ENCODE measurements around the gene PRSS27.
"Not testable (repeated sequence)": the region's sequence is repeated elsewhere in the genome, so short reads cannot be mapped to it uniquely, and the experiment has no call there.

Gene PRSS27

GRCh38 chr16:2692948-2693651 lies 26.9 kb downstream of the PRSS27 start:
- DNase-seq (ENCODE audit: low read depth): no peak

- no peak for DNase-seq (ENCODE audit: low read depth)
Observed at GRCh38 chr16:2692251-2692947, 27.6 kb downstream of the PRSS27 start.

- DNase-seq (ENCODE audit: low read depth): no peak
Observed at GRCh38 chr16:2691491-2692248, 28.4 kb downstream of the PRSS27 start.

- DNase-seq (ENCODE audit: low read depth): no peak
Observed at GRCh38 chr16:2690852-2691251, 29.2 kb downstream of the PRSS27 start.

GRCh38 chr16:2689968-2690801 lies 29.8 kb downstream of the PRSS27 start:
- no peak for DNase-seq (ENCODE audit: low read depth)

- DNase-seq (ENCODE audit: low read depth): not testable (repeated sequence)
Observed at GRCh38 chr16:2689422-2689821, 30.6 kb downstream of the PRSS27 start.

- DNase-seq (ENCODE audit: low read depth): no peak
Observed at GRCh38 chr16:2687531-2688308, 32.3 kb downstream of the PRSS27 start.

- no peak for DNase-seq (ENCODE audit: low read depth)
Observed at GRCh38 chr16:2686912-2687507, 33.0 kb downstream of the PRSS27 start.

- DNase-seq (ENCODE audit: low read depth): not testable (repeated sequence)
Observed at GRCh38 chr16:2686075-2686474, 33.9 kb downstream of the PRSS27 start.

- DNase-seq (ENCODE audit: low read depth): not testable (repeated sequence)
Observed at GRCh38 chr16:2683041-2683440, 37.0 kb downstream of the PRSS27 start.

- peak; percentile 94 for DNase-seq (ENCODE audit: low read depth)
Observed at GRCh38 chr16:2682209-2683021, 37.6 kb downstream of the PRSS27 start, which contains the start of gene KCTD5. Gene KCTD5 (plus strand): TSS chr16:2682523. CDS start chr16:2682549, 26 bp downstream.

- DNase-seq (ENCODE audit: low read depth): not testable (repeated sequence)
Observed at GRCh38 chr16:2680360-2680759, 39.7 kb downstream of the PRSS27 start.

- DNase-seq (ENCODE audit: low read depth): not testable (repeated sequence)
Observed at GRCh38 chr16:2679902-2680301, 40.1 kb downstream of the PRSS27 start.

- DNase-seq (ENCODE audit: low read depth): not testable (repeated sequence)
Observed at GRCh38 chr16:2678206-2678965, 41.6 kb downstream of the PRSS27 start.

- not testable (repeated sequence) for DNase-seq (ENCODE audit: low read depth)
Observed at GRCh38 chr16:2676937-2677336, 43.1 kb downstream of the PRSS27 start.

GRCh38 chr16:2675714-2676113 lies 44.3 kb downstream of the PRSS27 start:
- DNase-seq (ENCODE audit: low read depth): no peak

- no peak for DNase-seq (ENCODE audit: low read depth)
Observed at GRCh38 chr16:2675021-2675420, 45.0 kb downstream of the PRSS27 start.

GRCh38 chr16:2673066-2673999 lies 46.7 kb downstream of the PRSS27 start:
- peak; percentile 94 for DNase-seq (ENCODE audit: low read depth)

Measured in activated T-helper 1 cell treated with Interleukin-2 at 50 U/mL for 16 hours (primary cell).